ENCODE data around the gene HTRA3. TPM values are rescaled to one million over a fixed set of nuclear protein-coding genes. Genes with fewer than 3 reads are reported as not detected.

HTRA3 gene
- total RNA-seq, 4 donors from 2014 or later, result 56.1 to 82.2 (median 67.2) TPM

- Histone ChIP-seq H3K27me3 (no peaks in the 10 kb centered on the region), H3K36me3 (peaks cover 0 to 32% (median 5%) of the 10 kb centered on the region in 4 donors), H3K4me3 (no peak overlapping the region), H3K9me3 (no peaks in the 10 kb centered on the region), H3K27ac (replicated peaks in 1 of 4) (peak overlapping the region; percentile 5 to 67 (median 46)), H3K4me1 (peaks cover 12 to 26% (median 17%) of the 10 kb centered on the region in 4 donors)
- TF ChIP-seq POLR2A (IDR thresholded peaks at IDR 0.05; ENCODE audit: low read depth) (no peak), EP300 (IDR thresholded peaks at IDR 0.05) (no peak), POLR2AphosphoS5 (IDR thresholded peaks at IDR 0.05) (no peak), CTCF (IDR thresholded peaks at IDR 0.05) (no peak)
- 85% methylated on average over 9 of the region's 10 CpGs for WGBS
- no peak for DNase-seq (ENCODE audit: extremely low spot score)
- intact Hi-C loops (cut with DNase I), result loop anchor here (1.0 to 5.0 kb wide), 2 partner anchors 160 to 349 kb away; partner anchors contain the start of gene CPZ
These were observed 26.6 kb upstream of the HTRA3 start for GRCh38 chr4:8242782-8243560.

GRCh38 chr4:8244001-8244757 is 25.4 kb upstream of the HTRA3 start:
- Histone ChIP-seq H3K9me3 (no peaks in the 10 kb centered on the region), H3K4me1 (peaks cover 12 to 26% (median 17%) of the 10 kb centered on the region in 4 donors), H3K27ac (replicated peaks in 1 of 4) (no peak overlapping the region), H3K4me3 (no peak overlapping the region), H3K27me3 (no peaks in the 10 kb centered on the region), H3K36me3 (peaks cover 0 to 21% (median 2%) of the 10 kb centered on the region in 4 donors)
- intact Hi-C loops (cut with DNase I), result loop anchor here (5.0 kb wide), 1 partner anchor 348 kb away; the partner anchor contains the start of gene CPZ
- no peak for DNase-seq (ENCODE audit: extremely low spot score)
- TF ChIP-seq POLR2AphosphoS5 (IDR thresholded peaks at IDR 0.05) (no peak), CTCF (IDR thresholded peaks at IDR 0.05) (no peak), POLR2A (IDR thresholded peaks at IDR 0.05; ENCODE audit: low read depth) (no peak), EP300 (IDR thresholded peaks at IDR 0.05) (no peak)
- WGBS, result 86% methylated on average over 4 of the region's 18 CpGs

GRCh38 chr4:8244931-8245460 is 24.6 kb upstream of the HTRA3 start:
- intact Hi-C loops (cut with DNase I), result loop anchor here (5.0 kb wide), 1 partner anchor 347 kb away; the partner anchor contains the start of gene CPZ
- Histone ChIP-seq H3K36me3 (peaks cover 0 to 13% (median 0%) of the 10 kb centered on the region in 4 donors), H3K9me3 (no peaks in the 10 kb centered on the region), H3K27ac (replicated peaks in 1 of 4) (no peak overlapping the region), H3K27me3 (no peaks in the 10 kb centered on the region), H3K4me3 (no peak overlapping the region), H3K4me1 (peaks cover 12 to 26% (median 17%) of the 10 kb centered on the region in 4 donors)
- WGBS, result 92% methylated on average over 6 of the region's 19 CpGs
- no peak for TF ChIP-seq POLR2AphosphoS5 (IDR thresholded peaks at IDR 0.05)
- TF ChIP-seq EP300 (IDR thresholded peaks at IDR 0.05), result no peak
- TF ChIP-seq POLR2A (IDR thresholded peaks at IDR 0.05; ENCODE audit: low read depth), result no peak
- DNase-seq (ENCODE audit: extremely low spot score), result no peak

- no peaks in the 10 kb centered on the region for H3K27me3 ChIP-seq
- DNase-seq (ENCODE audit: extremely low spot score), result no peak
- H3K27ac ChIP-seq (replicated peaks in 1 of 4), result peak overlapping the region in 2 of 4 donors; percentile 46 to 62
- no peak for TF ChIP-seq CTCF (IDR thresholded peaks at IDR 0.05)
- TF ChIP-seq EP300 (IDR thresholded peaks at IDR 0.05), result no peak
- no peak for TF ChIP-seq POLR2AphosphoS5 (IDR thresholded peaks at IDR 0.05)
- no peak for TF ChIP-seq POLR2A (IDR thresholded peaks at IDR 0.05; ENCODE audit: low read depth)
- H3K36me3 ChIP-seq, result peaks cover 0 to 7% (median 0%) of the 10 kb centered on the region in 4 donors
- H3K4me3 ChIP-seq, result no peak overlapping the region
- intact Hi-C loops (cut with DNase I), result no loop called here
- H3K4me1 ChIP-seq, result peaks cover 12 to 26% (median 17%) of the 10 kb centered on the region in 4 donors
- 92% methylated on average over 22 of the region's 31 CpGs for WGBS
- no peaks in the 10 kb centered on the region for H3K9me3 ChIP-seq
These were observed 23.4 kb upstream of the HTRA3 start for GRCh38 chr4:8245884-8246833.

Data from esophagus muscularis mucosa (tissue), 4 donors.